Stimulated activated CD4-positive, alpha-beta T cell treated with anti-CD3 and anti-CD28 coated beads, Interleukin-1b, Interleukin-23, amount 100 ng/mL, for 48 hours (primary cell): ENCODE results near the gene TSR1.

Source experiments
- DNase-seq: peaks from one replicate; pipeline ENCODE4 v3.0.0-alpha.2; 2020

TSR1 gene

DNA sequence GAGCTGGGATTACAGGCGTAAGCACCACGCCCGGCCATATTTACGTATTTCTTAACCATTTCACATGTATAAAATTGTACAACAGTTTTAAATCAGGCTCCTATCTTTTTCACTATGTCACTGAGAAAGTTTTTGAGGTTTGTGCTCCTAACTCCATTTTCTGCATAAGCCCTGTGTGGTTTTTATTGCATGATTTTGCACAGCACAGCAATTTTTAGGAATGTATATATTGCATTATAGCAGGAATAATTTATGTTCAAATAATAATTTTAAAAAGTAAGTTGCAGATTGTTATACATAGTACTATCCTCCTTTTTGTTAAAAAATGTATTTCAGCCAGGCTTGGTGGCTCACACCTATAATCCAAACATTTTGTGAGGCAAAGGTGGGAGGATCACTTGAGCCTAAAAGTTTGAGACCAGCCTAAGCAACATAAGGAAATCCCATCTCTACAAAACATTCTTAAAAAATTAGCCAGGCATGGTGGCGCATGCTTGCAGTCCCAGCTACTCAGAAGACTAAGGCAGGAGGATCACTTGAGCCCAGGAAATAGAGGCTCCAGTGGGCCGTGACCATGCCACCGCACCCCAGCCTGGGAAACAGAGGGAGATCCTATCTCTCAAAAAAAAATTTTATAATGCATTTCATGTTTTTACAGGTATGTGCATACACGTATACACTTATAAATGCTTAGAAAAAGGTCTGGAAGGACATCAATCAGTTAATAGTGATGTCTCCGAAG is 58.7 kb downstream of the TSR1 start:
- DNase-seq: no peak

DNA sequence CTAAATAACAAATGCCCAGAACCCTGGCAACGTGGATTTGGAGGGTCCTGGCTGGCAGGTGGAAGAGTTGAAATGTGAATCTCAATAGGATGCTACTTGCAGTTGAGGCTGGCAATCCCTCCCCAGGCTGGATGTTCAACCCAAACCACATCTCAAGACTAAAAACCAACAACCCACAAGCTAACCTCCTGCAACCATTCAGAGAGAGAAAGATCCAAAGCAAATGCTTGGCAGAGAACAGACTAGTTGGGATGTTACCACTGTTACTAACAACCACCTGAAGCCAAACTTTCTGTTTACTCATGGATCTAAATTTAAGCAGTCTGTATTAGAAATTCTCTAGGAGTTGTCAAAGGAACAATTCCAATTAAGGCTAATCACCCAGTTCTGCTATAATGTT is 60.5 kb downstream of the TSR1 start:
- DNase-seq: no peak

DNA sequence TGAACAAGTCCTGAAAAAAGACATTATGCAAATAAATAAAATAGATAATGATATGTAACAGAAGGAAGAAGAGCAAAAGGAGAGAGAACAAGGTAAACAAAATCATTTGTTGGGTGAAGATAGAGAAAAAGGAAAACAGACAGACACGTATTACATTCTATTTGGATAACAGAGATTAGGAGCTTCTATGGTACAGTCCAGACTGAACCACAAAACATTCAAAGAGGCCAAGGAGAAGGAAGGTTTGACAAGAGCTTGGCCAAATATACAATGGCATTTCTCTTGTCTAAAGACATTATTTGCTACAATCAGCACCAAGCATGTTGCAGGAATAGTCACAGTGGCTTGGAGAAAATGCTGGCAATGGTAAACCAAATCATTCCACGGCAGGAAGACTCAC is 61.8 kb downstream of the TSR1 start:
- DNase-seq: no peak
